K562 (cell line): ENCODE results near the gene IQCM.

Source experiments
- PHTF2 ChIP-seq: fragments of 250-450 bp; sonication (Bioruptor Pico); IDR thresholded peaks from 2 replicates; pipeline ENCODE4 v1.5.0; 2021; ENCODE audit warnings: mild to moderate bottlenecking
- TF ChIP-seq, protein P1 (sequence below): fragments of 450-650 bp; IDR thresholded peaks from 2 replicates; pipeline ENCODE4 v1.6.1; 2016; ENCODE audit warnings: antibody characterized with exemption
- TF ChIP-seq, protein P2 (sequence below), 3 experiments: IDR thresholded peaks in 2 of 3; conservative IDR thresholded peaks in 1 of 3; 2 replicates each; pipeline ENCODE4 v1.5.1; 2011 to 2012; ENCODE audit warnings: low read length in 3 of 3, mild to moderate bottlenecking in 3 of 3, control low read depth in 2 of 3, improper control_type of control experiment in 1 of 3, inconsistent platforms in 1 of 3, low read depth in 1 of 3, mixed read lengths in 1 of 3, moderate library complexity in 1 of 3; ENCODE audit not compliant: insufficient read depth in 2 of 3

DNA sequence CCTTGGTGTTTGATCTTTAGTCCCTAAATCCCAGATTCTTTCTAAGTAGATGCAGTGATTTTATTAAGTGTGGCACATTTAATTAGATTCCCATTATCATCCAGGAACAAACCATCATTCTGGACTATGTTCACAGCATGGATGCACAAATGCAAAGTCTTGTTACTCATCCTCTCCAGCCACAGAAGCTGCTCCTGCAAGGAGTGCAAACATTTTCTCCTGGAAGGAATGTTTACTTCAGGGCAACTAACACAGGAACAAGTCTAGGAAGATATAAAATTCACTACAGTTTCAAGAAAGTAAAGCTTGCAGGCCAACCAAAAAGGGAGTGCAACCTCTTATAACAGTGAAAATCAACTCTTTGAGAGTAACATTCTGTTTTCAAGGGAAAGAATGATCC, 106.0 kb downstream of the IQCM start:
- no peak for TF ChIP-seq PHTF2
- TF ChIP-seq, protein P1, sequence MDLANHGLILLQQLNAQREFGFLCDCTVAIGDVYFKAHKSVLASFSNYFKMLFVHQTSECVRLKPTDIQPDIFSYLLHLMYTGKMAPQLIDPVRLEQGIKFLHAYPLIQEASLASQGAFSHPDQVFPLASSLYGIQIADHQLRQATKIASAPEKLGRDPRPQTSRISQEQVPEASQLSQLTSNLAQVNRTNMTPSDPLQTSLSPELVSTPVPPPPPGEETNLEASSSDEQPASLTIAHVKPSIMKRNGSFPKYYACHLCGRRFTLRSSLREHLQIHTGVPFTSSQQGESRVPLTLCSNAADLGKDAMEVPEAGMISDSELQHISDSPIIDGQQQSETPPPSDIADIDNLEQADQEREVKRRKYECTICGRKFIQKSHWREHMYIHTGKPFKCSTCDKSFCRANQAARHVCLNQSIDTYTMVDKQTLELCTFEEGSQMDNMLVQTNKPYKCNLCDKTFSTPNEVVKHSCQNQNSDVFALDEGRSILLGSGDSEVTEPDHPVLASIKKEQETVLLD: no peak
- TF ChIP-seq, protein P2, sequence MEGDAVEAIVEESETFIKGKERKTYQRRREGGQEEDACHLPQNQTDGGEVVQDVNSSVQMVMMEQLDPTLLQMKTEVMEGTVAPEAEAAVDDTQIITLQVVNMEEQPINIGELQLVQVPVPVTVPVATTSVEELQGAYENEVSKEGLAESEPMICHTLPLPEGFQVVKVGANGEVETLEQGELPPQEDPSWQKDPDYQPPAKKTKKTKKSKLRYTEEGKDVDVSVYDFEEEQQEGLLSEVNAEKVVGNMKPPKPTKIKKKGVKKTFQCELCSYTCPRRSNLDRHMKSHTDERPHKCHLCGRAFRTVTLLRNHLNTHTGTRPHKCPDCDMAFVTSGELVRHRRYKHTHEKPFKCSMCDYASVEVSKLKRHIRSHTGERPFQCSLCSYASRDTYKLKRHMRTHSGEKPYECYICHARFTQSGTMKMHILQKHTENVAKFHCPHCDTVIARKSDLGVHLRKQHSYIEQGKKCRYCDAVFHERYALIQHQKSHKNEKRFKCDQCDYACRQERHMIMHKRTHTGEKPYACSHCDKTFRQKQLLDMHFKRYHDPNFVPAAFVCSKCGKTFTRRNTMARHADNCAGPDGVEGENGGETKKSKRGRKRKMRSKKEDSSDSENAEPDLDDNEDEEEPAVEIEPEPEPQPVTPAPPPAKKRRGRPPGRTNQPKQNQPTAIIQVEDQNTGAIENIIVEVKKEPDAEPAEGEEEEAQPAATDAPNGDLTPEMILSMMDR (IDR thresholded peaks at IDR 0.05 in 2 of 3, conservative IDR thresholded peaks at IDR 0.05 in 1 of 3; ENCODE audit: insufficient read depth in 2 of 3, low read depth in 1 of 3, low read length in 3 of 3): no peak
